K562 (cell line): ENCODE results near the gene LGSN. TPM values are rescaled to one million over a fixed set of nuclear protein-coding genes. Genes with fewer than 3 reads are reported as not detected.

Source experiments
- ATAC-seq: fragments of 200-7000 bp; cut with Tn5 transposase; 3 replicates; pipeline ENCODE4 v1.9.1; 2020; ENCODE audit warnings: moderate library complexity
- BruUV-seq: library from RNA; stranded (reverse); fragments of 400-500 nt; replicated peaks from 2 replicates; lab custom pipeline; 2021; lab: Mats Ljungman, UMichigan
- CTCF ChIA-PET: fragments of 300-600 bp; formaldehyde crosslinking; extraction: SDS; loops from one replicate; lab custom pipeline; 2021; ENCODE audit warnings: low intra/inter-chr PET ratio; lab: Yijun Ruan, JAX
- POLR2A ChIA-PET: fragments of 300-600, 350-650 bp; sonication (Branson Sonifier 250); formaldehyde crosslinking; extraction: SDS; loops from one replicate; lab custom pipeline; 2021; ENCODE audit warnings: antibody characterized with exemption, inconsistent platforms; lab: Yijun Ruan, JAX
- DNase-seq, 4 experiments: peaks; one replicate each; pipeline versions ENCODE4 v3.0.0 to v3.0.0-alpha.2; 2011 to 2018; ENCODE audit warnings: low spot score in 3 of 4, mixed read lengths in 3 of 4; ENCODE audit errors: extremely low read depth in 1 of 4
- FAIRE-seq: peaks from 2 replicates; lab custom pipeline; 2011; peaks lifted over from hg19 to GRCh38; lab: Jason Lieb, UNC
- H2AFZ ChIP-seq: 2 replicates; pipeline ENCODE4 v1.6.0; 2011; ENCODE audit warnings: low read depth, low read length, control low read depth, inconsistent platforms
- H3K27ac ChIP-seq: fragments of 200-600 bp; 3 replicates; pipeline ENCODE4 v1.8.0; 2011; ENCODE audit warnings: low read depth, mild to moderate bottlenecking, control low read depth, inconsistent platforms, low read length, moderate library complexity, mixed read lengths; ENCODE audit errors: extremely low read depth
- H3K27me3 ChIP-seq, 2 experiments: fragments of 300-600 bp in 1 of 2; 2 replicates in 1 of 2; 3 replicates in 1 of 2; pipeline versions ENCODE4 v1.6.0 to v1.8.0; 2011; ENCODE audit warnings: inconsistent platforms in 2 of 2, low read length in 2 of 2, mild to moderate bottlenecking in 1 of 2, mixed read lengths in 1 of 2, moderate library complexity in 1 of 2; ENCODE audit not compliant: control insufficient read depth in 2 of 2, insufficient read depth in 2 of 2
- H3K36me3 ChIP-seq: fragments of 300-600 bp; 3 replicates; pipeline ENCODE4 v1.8.0; 2011; ENCODE audit warnings: mild to moderate bottlenecking, low read length, inconsistent platforms; ENCODE audit not compliant: control insufficient read depth, insufficient read depth
- H3K4me1 ChIP-seq, 2 experiments: fragments of 200-600 bp in 1 of 2; replicated peaks in 1 of 2; 2 replicates in 1 of 2; 3 replicates in 1 of 2; pipeline versions ENCODE4 v1.5.1 to v1.8.0; 2011; ENCODE audit warnings: inconsistent platforms in 2 of 2, low read length in 2 of 2, mild to moderate bottlenecking in 1 of 2, mixed read lengths in 1 of 2, moderate library complexity in 1 of 2; ENCODE audit not compliant: control insufficient read depth in 2 of 2, insufficient read depth in 2 of 2
- H3K4me2 ChIP-seq: 2 replicates; pipeline ENCODE4 v1.6.1; 2011; ENCODE audit warnings: low read length, control low read depth, inconsistent platforms, mixed read lengths; ENCODE audit not compliant: insufficient read depth
- H3K4me3 ChIP-seq: fragments of 200-600 bp; sonication (generic), shearing (Covaris generic); 2 replicates; pipeline ENCODE4 v1.5.1; 2016; ENCODE audit warnings: control low read depth, inconsistent platforms
- H3K79me2 ChIP-seq: fragments of 200-600 bp; 3 replicates; pipeline ENCODE4 v1.8.0; 2011; ENCODE audit warnings: low read length, inconsistent platforms; ENCODE audit not compliant: control insufficient read depth, insufficient read depth
- H3K9ac ChIP-seq, 2 experiments: 2 replicates each; pipeline versions ENCODE4 v1.6.0 to v1.6.1; 2011; ENCODE audit warnings: low read depth in 2 of 2, low read length in 2 of 2, control low read depth in 1 of 2, inconsistent platforms in 1 of 2, mild to moderate bottlenecking in 1 of 2, mixed read lengths in 1 of 2; ENCODE audit not compliant: insufficient read depth in 1 of 2
- H3K9me1 ChIP-seq: one replicate; pipeline ENCODE4 v1.6.0; 2011; ENCODE audit warnings: inconsistent platforms, mild to moderate bottlenecking, low read length, moderate library complexity; ENCODE audit not compliant: control insufficient read depth, insufficient read depth
- H3K9me3 ChIP-seq: replicated peaks from 2 replicates; pipeline ENCODE4 v1.5.1; 2011; ENCODE audit warnings: low read depth, low read length, inconsistent platforms; ENCODE audit not compliant: control insufficient read depth, insufficient read depth
- H4K20me1 ChIP-seq: replicated peaks from 2 replicates; pipeline ENCODE4 v1.6.1; 2011; ENCODE audit warnings: low read length, inconsistent platforms, mixed read lengths; ENCODE audit not compliant: control insufficient read depth, insufficient read depth
- ARHGAP35 ChIP-seq: fragments of 450-650 bp; IDR thresholded peaks from 2 replicates; pipeline ENCODE4 v1.6.1; 2018; ENCODE audit not compliant: partially characterized antibody
- BMI1 ChIP-seq: fragments of 150-350 bp; IDR thresholded peaks from 2 replicates; pipeline ENCODE4 v1.6.1; 2014; ENCODE audit warnings: low read length
- HNRNPLL ChIP-seq: fragments of 200-400 bp; formaldehyde crosslinking; IDR thresholded peaks from 2 replicates; pipeline ENCODE4 v1.6.1; 2017; ENCODE audit warnings: low read length, low read depth, mild to moderate bottlenecking; ENCODE audit not compliant: poor library complexity, severe bottlenecking
- KHSRP ChIP-seq: fragments of 450-650 bp; IDR thresholded peaks from 2 replicates; pipeline ENCODE4 v1.6.1; 2017
- PTTG1 ChIP-seq: fragments of 450-650 bp; IDR thresholded peaks from 2 replicates; pipeline ENCODE4 v1.6.1; 2016; ENCODE audit warnings: low read depth, mild to moderate bottlenecking, missing genetic modification characterization, missing compliant biosample characterization
- RCOR1 ChIP-seq, 2 experiments: IDR thresholded peaks; 2 replicates each; pipeline ENCODE4 v1.6.1; 2012; ENCODE audit warnings: low read depth in 2 of 2, low read length in 2 of 2, borderline replicate concordance in 1 of 2, improper control_type of control experiment in 1 of 2
- RHOXF2B ChIP-seq: fragments of 250-450 bp; sonication (Bioruptor Pico); conservative IDR thresholded peaks from 2 replicates; pipeline ENCODE4 v1.5.1; 2021
- SRSF3 ChIP-seq: fragments of 200-400 bp; formaldehyde crosslinking; IDR thresholded peaks from 2 replicates; pipeline ENCODE4 v1.6.1; 2016; ENCODE audit warnings: mild to moderate bottlenecking, low read length, moderate library complexity; ENCODE audit not compliant: insufficient read depth
- ZBED1 ChIP-seq: IDR thresholded peaks from 2 replicates; pipeline ENCODE4 v1.6.1; 2014
- ZFP36 ChIP-seq: fragments of 150-350 bp; IDR thresholded peaks from 2 replicates; pipeline ENCODE4 v1.6.1; 2018; ENCODE audit warnings: low read length, low read depth; ENCODE audit not compliant: partially characterized antibody
- ZNF24 ChIP-seq: fragments of 450-650 bp; IDR thresholded peaks from 2 replicates; pipeline ENCODE4 v1.6.1; 2016
- ZNF583 ChIP-seq: fragments of 250-450 bp; sonication (Bioruptor Pico); IDR thresholded peaks from 2 replicates; pipeline ENCODE4 v1.4.0; 2020
- WGBS: fragments of 100-300 bp; shearing (Covaris generic); methylation state at CpG from one replicate; pipeline ENCODE4 v1.1.6; 2016; ENCODE audit warnings: low coverage, mixed read lengths; ENCODE audit not compliant: insufficient coverage; ENCODE audit errors: missing lambda C conversion rate; 5-methylcytosine and 5-hydroxymethylcytosine counted together
- in situ Hi-C: fragments of 300-500 bp; cut with MboI; formaldehyde crosslinking; loops from 4 replicates; pipeline ENCODE4 v1.15.0; 2018; ENCODE audit warnings: inconsistent platforms, mixed read lengths
- intact Hi-C: fragments of 100-400 bp; cut with micrococcal nuclease; formaldehyde crosslinking; loops from 2 replicates; pipeline ENCODE4 v1.14.2; 2022
- polyA plus RNA-seq, 8 experiments: library from polyadenylated mRNA; depleted of rRNA in 4 of 8; stranded (reverse) in 5 of 8; unstranded in 3 of 8; fragments of >200 nt; fragmentation: Nextera tagmentation in 2 of 8; fragmentation: Illumina TruSeq in 1 of 8; extraction: Ambion mirVana in 2 of 8; extraction: Trizol in 1 of 8; gene quantifications; 2 replicates each; pipeline versions ENCODE4 v1.2.1 to v1.2.3, GENCODE V29; 2011 to 2014; ENCODE audit warnings: inconsistent platforms in 1 of 8, missing spikeins in 1 of 8
- total RNA-seq, 7 experiments: library from RNA; depleted of rRNA in 6 of 7; stranded (reverse); fragments of >200 nt in 6 of 7; fragmentation: Illumina TruSeq in 2 of 7; extraction: Trizol in 2 of 7; gene quantifications; 2 replicates each; pipeline versions ENCODE4 v1.2.1 to v1.2.3, GENCODE V29; 2011 to 2021; ENCODE audit warnings: low replicate concordance in 1 of 7
- TF ChIP-seq, protein P1 (sequence below): fragments of 450-650 bp; IDR thresholded peaks from 2 replicates; pipeline ENCODE4 v1.6.1; 2014; ENCODE audit warnings: low read depth, mild to moderate bottlenecking, moderate library complexity, borderline replicate concordance
- TF ChIP-seq, protein P2 (sequence below): IDR thresholded peaks from 2 replicates; pipeline ENCODE4 v1.6.1; 2014; ENCODE audit warnings: antibody characterized with exemption
- TF ChIP-seq, protein P3 (sequence below): fragments of 450-650 bp; IDR thresholded peaks from 2 replicates; pipeline ENCODE4 v1.6.1; 2016; ENCODE audit warnings: antibody characterized with exemption

Gene LGSN
- total and polyA plus RNA-seq, 9 of the 15 experiments (the other 6 are each of a cell fraction or from before 2014, with no cell fraction given): 0.01 TPM; not detected in 8

GRCh38 chr6:63295553-63296194 is 24.1 kb downstream of the LGSN start (continued):
- TF ChIP-seq, protein P1, sequence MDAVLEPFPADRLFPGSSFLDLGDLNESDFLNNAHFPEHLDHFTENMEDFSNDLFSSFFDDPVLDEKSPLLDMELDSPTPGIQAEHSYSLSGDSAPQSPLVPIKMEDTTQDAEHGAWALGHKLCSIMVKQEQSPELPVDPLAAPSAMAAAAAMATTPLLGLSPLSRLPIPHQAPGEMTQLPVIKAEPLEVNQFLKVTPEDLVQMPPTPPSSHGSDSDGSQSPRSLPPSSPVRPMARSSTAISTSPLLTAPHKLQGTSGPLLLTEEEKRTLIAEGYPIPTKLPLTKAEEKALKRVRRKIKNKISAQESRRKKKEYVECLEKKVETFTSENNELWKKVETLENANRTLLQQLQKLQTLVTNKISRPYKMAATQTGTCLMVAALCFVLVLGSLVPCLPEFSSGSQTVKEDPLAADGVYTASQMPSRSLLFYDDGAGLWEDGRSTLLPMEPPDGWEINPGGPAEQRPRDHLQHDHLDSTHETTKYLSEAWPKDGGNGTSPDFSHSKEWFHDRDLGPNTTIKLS: no peak
- TF ChIP-seq, all 486 proteins: peak for 0

DNA sequence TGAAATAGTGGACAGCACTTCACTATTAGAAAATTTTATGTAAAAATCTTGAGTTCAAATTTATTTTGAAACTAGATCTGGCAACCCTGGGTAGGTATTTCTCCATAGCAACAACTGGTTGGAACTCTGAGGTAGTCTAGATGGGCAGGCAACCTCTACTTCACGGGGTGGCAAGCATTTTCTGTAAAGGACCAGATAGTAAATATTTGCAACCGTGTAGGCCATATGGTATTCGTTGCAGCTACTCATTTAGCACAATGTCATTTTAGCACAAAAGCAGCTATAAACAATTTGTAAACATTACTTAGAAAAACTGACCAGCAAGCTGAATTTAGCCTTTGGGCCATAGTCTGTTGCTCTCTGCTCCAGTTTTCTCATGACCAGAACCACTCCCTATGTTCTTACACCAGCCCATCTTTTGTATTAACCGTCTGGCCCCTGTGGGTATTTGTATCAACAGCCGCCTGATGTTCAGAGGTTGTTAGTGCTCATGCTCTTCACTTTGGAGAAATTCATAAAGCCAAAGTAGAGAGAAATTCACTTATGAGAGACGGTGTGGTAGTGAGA is 29.2 kb downstream of the LGSN start:
- no peak overlapping the region for H3K4me3 ChIP-seq
- intact Hi-C loops: no loop called here
- no peaks in the 10 kb centered on the region for H3K9me3 ChIP-seq
- CTCF ChIA-PET: no interaction called here
- no TSS peak for BruUV-seq
- H3K9me1 ChIP-seq: no peaks in the 10 kb centered on the region
- no peaks in the 10 kb centered on the region for H3K4me1 ChIP-seq
- no peaks in the 10 kb centered on the region for H4K20me1 ChIP-seq
- TF ChIP-seq ZNF24: no peak
- no peak for TF ChIP-seq RHOXF2B
- TF ChIP-seq HNRNPLL: no peak
- TF ChIP-seq BMI1: no peak
- no peak for TF ChIP-seq PTTG1
- no peak for TF ChIP-seq ZBED1
- no peak for TF ChIP-seq SRSF3
- TF ChIP-seq ZNF583: no peak
- no peak for TF ChIP-seq ZFP36
- TF ChIP-seq, protein P2, sequence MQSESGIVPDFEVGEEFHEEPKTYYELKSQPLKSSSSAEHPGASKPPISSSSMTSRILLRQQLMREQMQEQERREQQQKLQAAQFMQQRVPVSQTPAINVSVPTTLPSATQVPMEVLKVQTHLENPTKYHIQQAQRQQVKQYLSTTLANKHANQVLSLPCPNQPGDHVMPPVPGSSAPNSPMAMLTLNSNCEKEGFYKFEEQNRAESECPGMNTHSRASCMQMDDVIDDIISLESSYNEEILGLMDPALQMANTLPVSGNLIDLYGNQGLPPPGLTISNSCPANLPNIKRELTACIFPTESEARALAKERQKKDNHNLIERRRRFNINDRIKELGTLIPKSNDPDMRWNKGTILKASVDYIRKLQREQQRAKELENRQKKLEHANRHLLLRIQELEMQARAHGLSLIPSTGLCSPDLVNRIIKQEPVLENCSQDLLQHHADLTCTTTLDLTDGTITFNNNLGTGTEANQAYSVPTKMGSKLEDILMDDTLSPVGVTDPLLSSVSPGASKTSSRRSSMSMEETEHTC: no peak
- TF ChIP-seq RCOR1 (IDR thresholded peaks at IDR 0.05; ENCODE audit: borderline replicate concordance in 1 of 2, low read depth in 2 of 2, low read length in 2 of 2): no peak
- no peak for TF ChIP-seq ARHGAP35
- no peak for TF ChIP-seq KHSRP
- TF ChIP-seq, protein P3, sequence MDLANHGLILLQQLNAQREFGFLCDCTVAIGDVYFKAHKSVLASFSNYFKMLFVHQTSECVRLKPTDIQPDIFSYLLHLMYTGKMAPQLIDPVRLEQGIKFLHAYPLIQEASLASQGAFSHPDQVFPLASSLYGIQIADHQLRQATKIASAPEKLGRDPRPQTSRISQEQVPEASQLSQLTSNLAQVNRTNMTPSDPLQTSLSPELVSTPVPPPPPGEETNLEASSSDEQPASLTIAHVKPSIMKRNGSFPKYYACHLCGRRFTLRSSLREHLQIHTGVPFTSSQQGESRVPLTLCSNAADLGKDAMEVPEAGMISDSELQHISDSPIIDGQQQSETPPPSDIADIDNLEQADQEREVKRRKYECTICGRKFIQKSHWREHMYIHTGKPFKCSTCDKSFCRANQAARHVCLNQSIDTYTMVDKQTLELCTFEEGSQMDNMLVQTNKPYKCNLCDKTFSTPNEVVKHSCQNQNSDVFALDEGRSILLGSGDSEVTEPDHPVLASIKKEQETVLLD: no peak
- no peak overlapping the region for H3K27ac ChIP-seq
- POLR2A ChIA-PET: no interaction called here
- FAIRE-seq (no peak), ATAC-seq (no peak), DNase-seq (no peak)
- H3K27me3 ChIP-seq: no peaks in the 10 kb centered on the region
- WGBS: 0% methylated on average over 5 of the region's 6 CpGs
- H3K36me3 ChIP-seq: no peaks in the 10 kb centered on the region
- H3K9ac ChIP-seq: no peak overlapping the region
- in situ Hi-C loops: no loop called here
- no peak overlapping the region for H3K4me2 ChIP-seq
- no peak overlapping the region for H2AFZ ChIP-seq
- H3K79me2 ChIP-seq: no peaks in the 10 kb centered on the region
